Endometrial microvascular endothelial cells (primary cell): ENCODE measurements around the gene PRKAB1. TPM values are rescaled to one million over a fixed set of nuclear protein-coding genes. Genes with fewer than 3 reads are reported as not detected.

Experiments
- in situ Hi-C: cut with HindIII; loops from 2 replicates; pipeline ENCODE4 v1.10.0; 2017; ENCODE audit warnings: low sequenced_read_pairs, low pct_unique_long_range_greater_than_20kb; ENCODE audit errors: inconsistent ontology term
- total RNA-seq: library from RNA; depleted of rRNA; stranded (reverse); fragments of >200 nt; gene quantifications from one replicate; pipeline ENCODE4 v1.2.3, GENCODE V29; 2015; ENCODE audit errors: inconsistent ontology term

PRKAB1 gene
- total RNA-seq, 1 donor from 2014 or later, result 16.6 TPM

DNA sequence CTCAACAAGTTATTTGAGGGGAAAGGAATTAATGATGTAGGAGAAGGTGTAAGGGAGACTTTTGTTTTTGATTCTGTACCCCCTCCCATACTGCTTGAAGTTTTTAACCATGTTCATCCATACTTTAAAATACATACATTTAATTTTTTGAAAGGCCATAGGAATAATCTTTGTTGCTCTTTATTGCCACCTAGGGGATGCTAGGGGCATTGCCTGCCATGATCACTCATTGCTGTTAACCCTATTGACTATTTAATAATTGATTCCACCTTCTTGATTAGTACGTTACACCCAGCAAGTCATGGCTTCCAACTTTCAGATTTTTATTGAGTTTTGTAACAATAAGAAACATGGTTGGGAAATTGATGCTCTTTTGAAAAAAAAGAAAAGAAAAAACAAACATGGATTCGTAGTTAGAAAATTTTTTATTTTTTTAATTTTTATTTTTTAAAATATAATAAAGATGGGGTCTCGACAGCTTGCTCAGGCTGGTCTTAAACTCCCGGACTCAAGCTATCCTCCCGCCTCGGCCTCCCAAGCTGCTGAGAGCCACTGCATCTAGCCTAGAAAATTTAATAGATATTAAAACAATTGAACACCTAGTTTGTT is 8.5 kb upstream of the PRKAB1 start:
- in situ Hi-C loops, result no loop called here

DNA sequence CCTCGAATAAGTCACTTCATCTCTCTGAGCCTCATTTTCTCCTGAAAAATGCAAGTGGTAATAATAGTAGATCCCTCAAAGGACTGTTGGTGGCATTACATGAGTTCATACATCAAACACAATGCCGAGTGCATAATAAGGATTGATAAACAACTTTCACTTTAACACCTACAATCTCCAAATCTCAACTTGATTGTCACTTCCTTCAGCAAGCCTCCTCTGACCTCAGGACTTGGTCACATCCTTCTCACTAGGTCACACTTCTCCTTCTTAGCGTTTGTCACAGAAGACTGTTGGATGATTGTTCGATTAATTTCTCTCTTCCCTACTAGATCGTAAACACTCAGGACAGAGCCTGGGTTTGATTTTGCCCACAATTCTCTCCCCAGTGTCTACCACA is 7.9 kb upstream of the PRKAB1 start:
- in situ Hi-C loops, result no loop called here

DNA sequence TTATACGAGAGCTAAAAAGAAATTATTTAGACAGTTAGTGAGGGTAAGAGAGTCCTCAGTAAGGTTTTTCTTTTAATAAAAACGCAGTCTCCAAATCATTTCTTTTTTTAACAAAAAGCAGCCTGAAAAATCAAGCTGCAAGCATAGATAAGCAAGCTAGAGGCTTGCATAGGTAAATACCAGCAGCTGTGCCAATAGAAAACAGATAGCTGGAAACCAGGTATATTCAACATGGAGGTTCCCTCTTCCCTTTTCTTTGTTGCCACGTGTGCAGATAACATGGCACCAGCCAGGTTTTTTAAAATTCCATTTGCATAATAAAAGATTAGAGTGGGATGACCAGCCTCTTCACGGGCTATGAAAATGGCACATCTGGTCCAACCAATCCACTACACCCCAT is 6.1 kb upstream of the PRKAB1 start:
- in situ Hi-C loops, result no loop called here

DNA sequence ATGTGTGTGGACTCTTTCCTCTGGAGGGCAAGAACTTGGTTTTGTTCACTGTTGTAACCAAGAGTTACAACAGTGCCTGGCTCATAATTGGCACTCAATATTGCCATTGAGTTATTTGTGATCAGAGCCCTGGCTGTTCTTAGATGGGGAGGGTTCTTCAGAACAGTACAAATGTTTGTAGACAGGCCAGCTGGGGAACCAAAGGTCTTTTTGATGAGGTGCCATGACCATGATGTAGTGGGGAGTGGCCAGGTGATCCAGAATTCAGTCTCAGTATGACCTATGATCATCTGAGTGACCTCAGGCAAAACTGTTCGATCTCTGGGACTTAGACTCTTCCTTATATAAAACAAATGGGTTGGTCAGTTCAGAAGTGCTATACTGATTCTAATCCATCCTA is 3.3 kb upstream of the PRKAB1 start:
- in situ Hi-C loops, result no loop called here

DNA sequence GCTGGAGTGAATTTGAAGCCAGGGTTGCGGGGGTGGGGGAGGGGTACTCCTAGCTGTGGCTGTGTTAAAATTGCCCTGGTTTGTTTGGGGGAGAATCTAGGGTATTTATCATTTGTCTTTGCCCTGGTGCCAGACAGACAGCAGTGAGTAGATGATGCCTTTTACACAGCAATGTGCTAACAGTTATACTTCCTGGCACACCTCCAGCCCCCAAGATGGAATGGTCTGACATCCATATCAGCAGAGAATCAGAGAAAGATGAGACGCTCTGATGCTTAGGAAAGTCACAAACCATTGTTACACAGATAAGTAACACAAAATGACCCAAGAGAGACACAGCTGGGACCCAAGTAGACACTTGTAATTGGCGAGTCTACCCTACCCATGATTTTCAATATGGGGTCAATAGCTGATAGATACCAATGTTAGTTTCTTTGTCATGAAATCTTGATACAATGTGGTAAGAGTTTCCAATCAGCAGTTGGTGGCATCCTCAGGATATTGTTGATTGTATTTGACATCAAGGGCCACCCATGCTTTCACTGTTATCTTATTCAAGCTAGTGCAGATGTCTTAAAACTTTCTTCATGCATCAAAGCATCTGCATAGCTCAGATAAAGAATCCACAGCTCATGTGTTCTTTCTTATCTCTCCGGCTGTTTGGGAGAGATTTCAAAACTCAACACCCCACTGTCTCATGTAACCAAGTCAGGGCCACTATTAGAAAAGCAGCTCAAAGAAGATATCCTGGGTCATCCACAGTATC is 2.6 kb upstream of the PRKAB1 start:
- in situ Hi-C loops, result no loop called here

- in situ Hi-C loops, result no loop called here
Observed at GRCh38 chr12:119666226-119666795, 1.6 kb upstream of the PRKAB1 start.

- in situ Hi-C loops, result no loop called here
Observed at GRCh38 chr12:119666900-119667576, 895 bp upstream of the PRKAB1 start.

GRCh38 chr12:119668324-119668841 is 450 bp downstream of the PRKAB1 start:
- in situ Hi-C loops, result no loop called here

DNA sequence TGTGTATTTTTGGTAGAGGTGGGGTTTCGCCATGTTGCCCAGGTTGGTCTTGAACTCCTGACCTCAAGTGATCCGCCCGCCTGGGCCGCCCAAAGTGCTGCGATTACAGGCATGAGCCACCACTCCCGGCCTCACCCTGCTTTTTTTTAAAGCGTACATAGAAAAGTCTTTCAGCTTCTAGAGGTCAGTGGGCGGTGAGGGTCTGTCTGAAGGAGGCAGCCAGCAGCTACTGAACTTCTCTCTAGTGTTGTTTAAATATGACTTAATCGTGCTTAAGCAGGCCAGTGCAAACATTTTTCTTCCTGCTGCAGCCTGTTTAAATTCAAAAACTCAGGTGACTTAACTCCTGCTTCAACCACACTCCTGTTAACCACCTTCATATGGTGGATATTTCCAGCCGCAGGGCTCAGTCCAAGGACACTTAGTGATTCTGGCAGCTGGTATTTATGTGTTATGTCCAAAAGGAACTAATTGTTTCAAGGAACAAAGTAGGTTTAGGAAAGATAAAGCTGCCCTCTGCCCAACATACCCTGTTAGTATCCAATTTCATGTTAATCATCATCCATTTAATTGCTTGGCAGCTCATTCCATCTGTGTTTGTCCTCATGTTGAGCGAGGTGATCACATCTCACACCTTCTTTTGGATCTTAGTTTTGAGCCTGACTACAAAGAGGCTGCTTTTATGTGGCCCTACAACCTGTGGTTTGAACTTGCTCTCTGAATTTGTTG is 2.0 kb downstream of the PRKAB1 start:
- in situ Hi-C loops, result no loop called here

DNA sequence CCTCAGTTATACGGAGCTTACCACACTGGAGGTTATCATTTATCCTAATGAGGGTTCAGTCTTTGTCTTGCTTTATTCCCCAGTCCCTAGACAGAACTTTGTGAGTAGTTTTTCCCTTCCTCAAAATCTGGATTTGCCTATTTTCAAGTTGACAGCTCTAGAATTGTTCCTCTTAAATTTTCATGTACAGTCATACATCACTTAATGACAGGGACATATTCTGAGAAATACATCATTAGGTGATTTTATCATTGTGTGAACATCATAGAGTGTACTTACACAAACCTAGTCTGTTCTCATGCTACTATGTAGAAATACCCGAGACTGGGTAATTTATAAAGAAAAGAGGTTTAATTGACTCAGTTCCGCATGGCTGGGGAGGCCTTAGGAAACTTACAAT is 3.1 kb downstream of the PRKAB1 start:
- in situ Hi-C loops, result no loop called here

GRCh38 chr12:119672194-119672593 is 4.3 kb downstream of the PRKAB1 start:
- in situ Hi-C loops, result no loop called here

DNA sequence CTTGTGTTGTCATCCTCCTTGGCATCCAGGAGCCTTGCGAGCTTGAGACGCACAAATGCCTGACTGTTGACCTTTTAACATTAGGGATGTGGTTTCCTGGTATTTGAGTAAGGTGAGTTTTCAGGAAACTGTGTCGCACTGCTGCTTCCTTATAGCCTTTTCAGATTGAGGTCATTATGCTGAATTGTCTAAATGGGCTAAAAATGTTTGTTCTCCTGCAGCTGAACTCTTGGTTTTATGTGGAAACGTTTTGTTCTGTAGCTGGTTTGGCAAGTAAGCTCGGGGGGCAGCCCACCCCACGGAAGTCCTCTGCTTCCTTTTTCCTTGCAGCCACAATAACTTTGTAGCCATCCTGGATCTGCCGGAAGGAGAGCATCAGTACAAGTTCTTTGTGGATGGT is 5.7 kb downstream of the PRKAB1 start:
- in situ Hi-C loops, result no loop called here

DNA sequence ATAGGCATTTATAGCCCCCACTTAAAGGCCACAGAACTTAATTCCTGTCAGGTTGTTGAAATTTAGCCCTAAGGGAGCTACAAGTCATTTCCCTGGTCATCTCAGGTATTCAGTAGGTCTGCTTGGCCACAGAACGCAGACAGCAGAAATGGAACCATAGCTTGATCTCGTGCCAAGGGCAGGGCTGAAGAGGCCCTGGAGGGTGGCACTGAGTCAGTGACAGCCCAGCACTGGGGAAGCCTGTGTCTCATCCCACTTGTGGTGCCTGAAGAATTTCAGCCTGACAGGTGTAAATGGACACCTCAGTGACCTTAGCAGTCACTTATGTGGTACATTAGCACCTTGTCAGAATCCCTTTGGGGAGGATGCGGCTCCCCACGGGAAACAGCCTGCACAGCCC is 6.6 kb downstream of the PRKAB1 start:
- in situ Hi-C loops, result no loop called here

- in situ Hi-C loops, result no loop called here
Observed at GRCh38 chr12:119676022-119676421, 8.1 kb downstream of the PRKAB1 start.

GRCh38 chr12:119676573-119676972 is 8.6 kb downstream of the PRKAB1 start:
- in situ Hi-C loops, result no loop called here

DNA sequence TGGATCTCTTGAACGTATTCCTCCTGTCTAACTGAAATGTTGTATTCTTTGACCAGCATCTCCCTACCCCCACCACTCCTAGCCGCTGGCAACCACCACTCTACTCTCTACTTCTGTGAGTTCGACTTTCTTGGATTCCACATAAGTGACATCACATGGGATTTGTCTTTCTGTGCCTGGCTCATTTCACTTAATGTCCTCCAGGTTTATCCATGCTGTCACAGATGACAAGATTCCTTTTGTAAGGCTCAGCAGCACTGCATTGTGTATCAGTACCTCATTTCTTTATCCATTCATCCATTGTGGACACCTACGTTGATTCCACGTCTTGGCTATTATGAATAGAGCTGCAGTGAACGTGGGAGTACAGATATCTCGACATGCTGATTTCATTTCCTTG is 10.5 kb downstream of the PRKAB1 start:
- in situ Hi-C loops, result no loop called here

DNA sequence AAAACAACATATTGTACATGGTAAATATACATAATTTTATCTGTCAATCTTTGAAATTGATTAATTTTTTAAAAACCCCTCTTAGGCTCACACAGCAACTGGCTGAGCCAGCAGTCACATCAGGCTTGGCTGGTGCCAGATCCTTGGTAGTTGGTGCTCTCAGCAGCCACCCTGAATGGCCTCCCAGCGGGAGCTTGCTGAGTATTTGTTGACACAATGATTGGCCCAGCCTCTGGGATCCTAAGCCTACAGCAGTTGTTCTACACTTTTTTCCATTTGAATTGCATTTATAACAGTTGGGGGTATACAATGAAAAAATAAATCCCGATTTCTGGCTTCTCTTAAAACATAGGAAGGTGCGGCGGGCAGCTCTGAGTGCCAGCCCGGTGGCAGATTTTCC is 11.1 kb downstream of the PRKAB1 start:
- in situ Hi-C loops, result no loop called here

- in situ Hi-C loops, result no loop called here
Observed at GRCh38 chr12:119679490-119679889, 11.6 kb downstream of the PRKAB1 start.

DNA sequence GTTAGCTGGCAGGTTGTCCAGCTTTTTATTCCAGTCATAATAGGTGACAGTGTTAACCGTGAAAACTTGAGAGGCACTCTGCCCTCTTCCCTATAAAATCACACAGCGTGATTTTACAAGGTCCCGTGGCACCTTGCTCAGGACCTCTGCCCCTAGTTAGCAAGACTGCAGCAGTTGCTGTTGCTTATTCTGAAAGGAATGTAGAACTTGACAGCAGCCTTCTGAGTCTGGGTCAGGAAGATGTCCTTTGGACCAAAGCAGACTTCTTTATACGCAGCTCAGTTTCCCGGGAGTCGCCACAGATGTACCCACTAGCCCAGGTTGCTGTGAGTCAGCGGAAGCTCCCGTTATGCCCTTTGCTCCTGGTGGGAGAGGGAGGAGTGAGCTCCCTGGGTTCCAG is 13.2 kb downstream of the PRKAB1 start:
- in situ Hi-C loops, result no loop called here
